HCT116 (cell line): ENCODE results near the gene TMEM14B.
"Not testable (repeated sequence)": the region's sequence is repeated elsewhere in the genome, so short reads cannot be mapped to it uniquely, and the experiment has no call there.

ENCODE experiments used
- CBX3 ChIP-seq: IDR thresholded peaks from 2 replicates; pipeline ENCODE4 v1.6.1; 2012; ENCODE audit warnings: low read depth
- CEBPB ChIP-seq: IDR thresholded peaks from 2 replicates; pipeline ENCODE4 v1.6.1; 2012; ENCODE audit warnings: low read depth
- EZH2 ChIP-seq: fragments of 200-600 bp; sonication (generic); IDR thresholded peaks from 2 replicates; pipeline ENCODE4 v1.6.1; 2017; ENCODE audit warnings: antibody characterized with exemption, mixed run types
- EZH2phosphoT487 ChIP-seq: fragments of 200-600 bp; IDR thresholded peaks from 2 replicates; pipeline ENCODE4 v1.6.1; 2018; ENCODE audit warnings: antibody characterized with exemption, borderline replicate concordance
- FOSL1 ChIP-seq: IDR thresholded peaks from 2 replicates; pipeline ENCODE4 v1.6.1; 2012; ENCODE audit warnings: low read depth
- POLR2A ChIP-seq: IDR thresholded peaks from 2 replicates; pipeline ENCODE4 v1.7.0; 2011; ENCODE audit warnings: borderline replicate concordance; ENCODE audit not compliant: insufficient read depth, insufficient read length; ENCODE audit errors: extremely low read depth
- POLR2AphosphoS5 ChIP-seq: IDR thresholded peaks from 2 replicates; pipeline ENCODE4 v1.6.1; 2011; ENCODE audit warnings: mild to moderate bottlenecking, low read depth, low read length, moderate library complexity
- RAD21 ChIP-seq: IDR thresholded peaks from 2 replicates; pipeline ENCODE4 v1.6.1; 2012; ENCODE audit warnings: low read depth, mild to moderate bottlenecking
- SP1 ChIP-seq: IDR thresholded peaks from 2 replicates; pipeline ENCODE4 v1.6.1; 2012; ENCODE audit warnings: low read depth
- YY1 ChIP-seq: IDR thresholded peaks from 2 replicates; pipeline ENCODE4 v1.6.1; 2011; ENCODE audit warnings: low read length, low read depth, moderate library complexity, mild to moderate bottlenecking; ENCODE audit not compliant: insufficient replicate concordance; ENCODE audit errors: extremely low read depth
- ZFX ChIP-seq: fragments of 450-650 bp; IDR thresholded peaks from 2 replicates; pipeline ENCODE4 v1.6.1; 2017
- TF ChIP-seq, protein P1 (sequence below), 3 experiments: fragments of 200-600 bp in 1 of 3; sonication (generic) in 1 of 3; IDR thresholded peaks in 2 of 3; conservative IDR thresholded peaks in 1 of 3; 2 replicates each; pipeline ENCODE4 v1.5.1; 2012 to 2017; ENCODE audit warnings: low read depth in 2 of 3, low read length in 2 of 3, antibody characterized with exemption in 1 of 3, borderline replicate concordance in 1 of 3, control low read depth in 1 of 3, mild to moderate bottlenecking in 1 of 3, mixed read lengths in 1 of 3, mixed run types in 1 of 3, moderate library complexity in 1 of 3; ENCODE audit not compliant: insufficient read depth in 1 of 3
- TF ChIP-seq, protein P2 (sequence below): IDR thresholded peaks from 2 replicates; pipeline ENCODE4 v1.6.1; 2012; ENCODE audit warnings: low read depth

DNA sequence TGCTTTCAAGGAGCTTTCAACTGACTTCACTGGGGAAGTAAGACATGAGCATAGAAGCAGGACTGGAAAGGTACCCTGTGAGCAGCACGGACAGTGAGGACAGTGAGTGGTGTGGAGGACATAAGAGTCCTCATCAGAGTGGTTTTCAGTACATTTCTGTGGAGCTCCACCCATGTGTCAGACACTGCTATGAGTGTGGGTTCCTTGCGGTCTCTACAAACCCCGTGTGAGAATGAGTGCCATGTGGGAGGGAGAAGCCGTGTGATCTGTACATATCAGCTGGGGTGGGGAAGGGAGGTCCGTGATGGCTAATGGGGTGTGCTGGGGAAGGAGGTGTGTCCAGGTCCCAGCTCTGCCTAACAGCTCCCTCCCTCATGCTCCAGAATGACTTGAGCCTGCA lies 4.2 kb downstream of the TMEM14B start:
- TF ChIP-seq, protein P1, sequence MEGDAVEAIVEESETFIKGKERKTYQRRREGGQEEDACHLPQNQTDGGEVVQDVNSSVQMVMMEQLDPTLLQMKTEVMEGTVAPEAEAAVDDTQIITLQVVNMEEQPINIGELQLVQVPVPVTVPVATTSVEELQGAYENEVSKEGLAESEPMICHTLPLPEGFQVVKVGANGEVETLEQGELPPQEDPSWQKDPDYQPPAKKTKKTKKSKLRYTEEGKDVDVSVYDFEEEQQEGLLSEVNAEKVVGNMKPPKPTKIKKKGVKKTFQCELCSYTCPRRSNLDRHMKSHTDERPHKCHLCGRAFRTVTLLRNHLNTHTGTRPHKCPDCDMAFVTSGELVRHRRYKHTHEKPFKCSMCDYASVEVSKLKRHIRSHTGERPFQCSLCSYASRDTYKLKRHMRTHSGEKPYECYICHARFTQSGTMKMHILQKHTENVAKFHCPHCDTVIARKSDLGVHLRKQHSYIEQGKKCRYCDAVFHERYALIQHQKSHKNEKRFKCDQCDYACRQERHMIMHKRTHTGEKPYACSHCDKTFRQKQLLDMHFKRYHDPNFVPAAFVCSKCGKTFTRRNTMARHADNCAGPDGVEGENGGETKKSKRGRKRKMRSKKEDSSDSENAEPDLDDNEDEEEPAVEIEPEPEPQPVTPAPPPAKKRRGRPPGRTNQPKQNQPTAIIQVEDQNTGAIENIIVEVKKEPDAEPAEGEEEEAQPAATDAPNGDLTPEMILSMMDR (IDR thresholded peaks at IDR 0.05 in 2 of 3, conservative IDR thresholded peaks at IDR 0.05 in 1 of 3; ENCODE audit: borderline replicate concordance in 1 of 3, insufficient read depth in 1 of 3, low read depth in 2 of 3, low read length in 2 of 3), result not testable (repeated sequence)
- TF ChIP-seq POLR2A, SP1, YY1, EZH2, CEBPB, RAD21, FOSL1, ZFX, POLR2AphosphoS5, CBX3, EZH2phosphoT487: not testable (repeated sequence)
- TF ChIP-seq, protein P2, sequence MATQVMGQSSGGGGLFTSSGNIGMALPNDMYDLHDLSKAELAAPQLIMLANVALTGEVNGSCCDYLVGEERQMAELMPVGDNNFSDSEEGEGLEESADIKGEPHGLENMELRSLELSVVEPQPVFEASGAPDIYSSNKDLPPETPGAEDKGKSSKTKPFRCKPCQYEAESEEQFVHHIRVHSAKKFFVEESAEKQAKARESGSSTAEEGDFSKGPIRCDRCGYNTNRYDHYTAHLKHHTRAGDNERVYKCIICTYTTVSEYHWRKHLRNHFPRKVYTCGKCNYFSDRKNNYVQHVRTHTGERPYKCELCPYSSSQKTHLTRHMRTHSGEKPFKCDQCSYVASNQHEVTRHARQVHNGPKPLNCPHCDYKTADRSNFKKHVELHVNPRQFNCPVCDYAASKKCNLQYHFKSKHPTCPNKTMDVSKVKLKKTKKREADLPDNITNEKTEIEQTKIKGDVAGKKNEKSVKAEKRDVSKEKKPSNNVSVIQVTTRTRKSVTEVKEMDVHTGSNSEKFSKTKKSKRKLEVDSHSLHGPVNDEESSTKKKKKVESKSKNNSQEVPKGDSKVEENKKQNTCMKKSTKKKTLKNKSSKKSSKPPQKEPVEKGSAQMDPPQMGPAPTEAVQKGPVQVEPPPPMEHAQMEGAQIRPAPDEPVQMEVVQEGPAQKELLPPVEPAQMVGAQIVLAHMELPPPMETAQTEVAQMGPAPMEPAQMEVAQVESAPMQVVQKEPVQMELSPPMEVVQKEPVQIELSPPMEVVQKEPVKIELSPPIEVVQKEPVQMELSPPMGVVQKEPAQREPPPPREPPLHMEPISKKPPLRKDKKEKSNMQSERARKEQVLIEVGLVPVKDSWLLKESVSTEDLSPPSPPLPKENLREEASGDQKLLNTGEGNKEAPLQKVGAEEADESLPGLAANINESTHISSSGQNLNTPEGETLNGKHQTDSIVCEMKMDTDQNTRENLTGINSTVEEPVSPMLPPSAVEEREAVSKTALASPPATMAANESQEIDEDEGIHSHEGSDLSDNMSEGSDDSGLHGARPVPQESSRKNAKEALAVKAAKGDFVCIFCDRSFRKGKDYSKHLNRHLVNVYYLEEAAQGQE, result not testable (repeated sequence)
